ENCODE measurements around the gene COLGALT1.
"Not testable (repeated sequence)": the region's sequence is repeated elsewhere in the genome, so short reads cannot be mapped to it uniquely, and the experiment has no call there.

COLGALT1 gene

GRCh38 chr19:17532557-17532956, 22.9 kb upstream of the COLGALT1 start:
- no peak for DNase-seq (ENCODE audit: low spot score)

- no peak for DNase-seq (ENCODE audit: low spot score)
Observed at GRCh38 chr19:17534767-17535166, 20.7 kb upstream of the COLGALT1 start.

GRCh38 chr19:17536955-17537354, 18.5 kb upstream of the COLGALT1 start:
- no peak for DNase-seq (ENCODE audit: low spot score)

GRCh38 chr19:17538684-17539237, 16.7 kb upstream of the COLGALT1 start:
- DNase-seq (ENCODE audit: low spot score) = no peak

- DNase-seq (ENCODE audit: low spot score) = peak; percentile 96
Observed at GRCh38 chr19:17539238-17540117, 16.0 kb upstream of the COLGALT1 start.

GRCh38 chr19:17540174-17540573, 15.3 kb upstream of the COLGALT1 start:
- no peak for DNase-seq (ENCODE audit: low spot score)

- DNase-seq (ENCODE audit: low spot score) = no peak
Observed at GRCh38 chr19:17541184-17541759, 14.2 kb upstream of the COLGALT1 start.

GRCh38 chr19:17542042-17542441, 13.4 kb upstream of the COLGALT1 start:
- no peak for DNase-seq (ENCODE audit: low spot score)

- DNase-seq (ENCODE audit: low spot score) = no peak
Observed at GRCh38 chr19:17542793-17543582, 12.5 kb upstream of the COLGALT1 start.

GRCh38 chr19:17543986-17544385, 11.5 kb upstream of the COLGALT1 start:
- no peak for DNase-seq (ENCODE audit: low spot score)

- no peak for DNase-seq (ENCODE audit: low spot score)
Observed at GRCh38 chr19:17544418-17544817, 11.0 kb upstream of the COLGALT1 start.

- DNase-seq (ENCODE audit: low spot score) = no peak
Observed at GRCh38 chr19:17548145-17548544, 7.3 kb upstream of the COLGALT1 start.

- no peak for DNase-seq (ENCODE audit: low spot score)
Observed at GRCh38 chr19:17549085-17549740, 6.2 kb upstream of the COLGALT1 start.

GRCh38 chr19:17550076-17550667, 5.3 kb upstream of the COLGALT1 start:
- DNase-seq (ENCODE audit: low spot score) = no peak

- not testable (repeated sequence) for DNase-seq (ENCODE audit: low spot score)
Observed at GRCh38 chr19:17552735-17553134, 2.7 kb upstream of the COLGALT1 start.

- peak; percentile 88 for DNase-seq (ENCODE audit: low spot score)
Observed at GRCh38 chr19:17553256-17553655, 2.2 kb upstream of the COLGALT1 start.

- no peak for DNase-seq (ENCODE audit: low spot score)
Observed at GRCh38 chr19:17554968-17555479, 425 bp upstream of the COLGALT1 start.

GRCh38 chr19:17555929-17556813, 722 bp downstream of the COLGALT1 start:
- DNase-seq (ENCODE audit: low spot score) = peak; percentile 77

GRCh38 chr19:17556995-17557394, 1.5 kb downstream of the COLGALT1 start:
- no peak for DNase-seq (ENCODE audit: low spot score)

GRCh38 chr19:17557466-17557865, 2.0 kb downstream of the COLGALT1 start:
- no peak for DNase-seq (ENCODE audit: low spot score)

Measured in GM03348 (cell line).